GM12878 (cell line): ENCODE measurements around the gene ITGB5. TPM values are rescaled to one million over a fixed set of nuclear protein-coding genes. Genes with fewer than 3 reads are reported as not detected.

Experiments used
- ATAC-seq: fragments of 200-7000 bp; cut with Tn5 transposase; 3 replicates; pipeline ENCODE4 v1.9.1; 2020; ENCODE audit warnings: mild to moderate bottlenecking, moderate library complexity
- BruUV-seq: library from RNA; stranded (reverse); fragments of 400-500 nt; replicated peaks from 2 replicates; lab custom pipeline; 2021; lab: Mats Ljungman, UMichigan
- CTCF ChIA-PET: fragments of 300-600 bp; sonication (Branson Sonifier 250); formaldehyde crosslinking; extraction: SDS; loops from one replicate; lab custom pipeline; 2021; ENCODE audit warnings: inconsistent platforms; lab: Yijun Ruan, JAX
- POLR2A ChIA-PET: fragments of 350-600 bp; formaldehyde crosslinking; extraction: SDS; loops from one replicate; lab custom pipeline; 2021; ENCODE audit warnings: inconsistent platforms; lab: Charles Lee
- RAD21 ChIA-PET: fragments of 300-600 bp; sonication (Branson Sonifier 250); formaldehyde crosslinking; loops from one replicate; lab custom pipeline; 2023; ENCODE audit warnings: antibody characterized with exemption; ENCODE audit not compliant: unreplicated experiment; lab: Charles Lee
- SMC1A ChIA-PET: fragments of 300-600 bp; sonication (Branson Sonifier 250); formaldehyde crosslinking; loops from one replicate; lab custom pipeline; 2023; ENCODE audit not compliant: unreplicated experiment, uncharacterized antibody; lab: Charles Lee
- DNase-seq: peaks from one replicate; pipeline ENCODE4 v3.0.0-alpha.2; 2011; ENCODE audit warnings: low read depth, low spot score
- FAIRE-seq: peaks from 3 replicates; lab custom pipeline; 2011; peaks lifted over from hg19 to GRCh38; lab: Jason Lieb, UNC
- H2AFZ ChIP-seq: 2 replicates; pipeline ENCODE4 v1.6.0; 2011; ENCODE audit warnings: low read depth, low read length, control low read depth; ENCODE audit not compliant: control insufficient read depth
- H3K27ac ChIP-seq: 2 replicates; pipeline ENCODE4 v1.5.1; 2011; ENCODE audit warnings: control low read depth; ENCODE audit not compliant: control insufficient read depth, insufficient read depth
- H3K27me3 ChIP-seq, 2 experiments: replicated peaks in 1 of 2; 2 replicates each; pipeline versions ENCODE4 v1.6.0 to v1.6.1; 2011; ENCODE audit warnings: low read length in 1 of 2; ENCODE audit not compliant: control insufficient read depth in 2 of 2, insufficient read depth in 2 of 2
- H3K36me3 ChIP-seq, 2 experiments: 2 replicates each; pipeline ENCODE4 v1.5.1; 2011; ENCODE audit warnings: low read length in 1 of 2; ENCODE audit not compliant: control insufficient read depth in 2 of 2, insufficient read depth in 2 of 2
- H3K4me1 ChIP-seq: 2 replicates; pipeline ENCODE4 v1.6.1; 2011; ENCODE audit warnings: mild to moderate bottlenecking, low read length, moderate library complexity, mixed read lengths; ENCODE audit not compliant: control insufficient read depth, insufficient read depth
- H3K4me2 ChIP-seq: 2 replicates; pipeline ENCODE4 v1.6.0; 2011; ENCODE audit warnings: control low read depth; ENCODE audit not compliant: control insufficient read depth, insufficient read depth
- H3K4me3 ChIP-seq: fragments of 200-600 bp; sonication (generic); 2 replicates; pipeline ENCODE4 v1.5.1; 2016
- H3K79me2 ChIP-seq: 2 replicates; pipeline ENCODE4 v1.6.0; 2011; ENCODE audit warnings: low read length; ENCODE audit not compliant: control insufficient read depth, insufficient read depth
- H3K9ac ChIP-seq: 2 replicates; pipeline ENCODE4 v1.8.0; 2011; ENCODE audit warnings: low read length, control low read depth, mixed read lengths; ENCODE audit not compliant: control insufficient read depth, insufficient read depth
- H3K9me3 ChIP-seq: replicated peaks from 3 replicates; pipeline ENCODE4 v1.5.1; 2011; ENCODE audit warnings: mild to moderate bottlenecking, low read length; ENCODE audit not compliant: control insufficient read depth, insufficient read depth
- H4K20me1 ChIP-seq: 2 replicates; pipeline ENCODE4 v1.6.0; 2011; ENCODE audit not compliant: control insufficient read depth, insufficient read depth
- BACH1 ChIP-seq: fragments of 450-650 bp; IDR thresholded peaks from 2 replicates; pipeline ENCODE4 v1.6.1; 2017; ENCODE audit warnings: mild to moderate bottlenecking, borderline replicate concordance
- CHD1 ChIP-seq: IDR thresholded peaks from 2 replicates; pipeline ENCODE4 v1.6.1; 2012; ENCODE audit warnings: low read depth, low read length, improper control_type of control experiment
- CHD4 ChIP-seq: fragments of 200-600 bp; sonication (generic); IDR thresholded peaks from 2 replicates; pipeline ENCODE4 v1.6.1; 2016; ENCODE audit warnings: mild to moderate bottlenecking
- MYB ChIP-seq: fragments of 150-350 bp; IDR thresholded peaks from 2 replicates; pipeline ENCODE4 v1.6.1; 2014; ENCODE audit warnings: mild to moderate bottlenecking, low read depth, low read length, borderline replicate concordance
- NRF1 ChIP-seq: conservative IDR thresholded peaks from 2 replicates; pipeline ENCODE4 v1.6.1; 2011; ENCODE audit warnings: mild to moderate bottlenecking, low read depth, low read length, improper control_type of control experiment
- POLR2AphosphoS5 ChIP-seq: IDR thresholded peaks from 2 replicates; pipeline ENCODE4 v1.6.1; 2011; ENCODE audit warnings: mild to moderate bottlenecking, low read length, inconsistent platforms
- RAD21 ChIP-seq: IDR thresholded peaks from 2 replicates; pipeline ENCODE4 v1.6.1; 2011; ENCODE audit warnings: mild to moderate bottlenecking, low read depth, low read length, moderate library complexity; ENCODE audit not compliant: insufficient read depth
- SP1 ChIP-seq: IDR thresholded peaks from one replicate; pipeline ENCODE4 v1.6.1; 2011; ENCODE audit warnings: low read depth, low read length
- ZNF384 ChIP-seq: IDR thresholded peaks from 2 replicates; pipeline ENCODE4 v1.6.1; 2012; ENCODE audit warnings: low read depth, mild to moderate bottlenecking, low read length, improper control_type of control experiment, borderline replicate concordance
- WGBS: methylation state at CpG from one replicate; pipeline ENCODE4 v1.1.6; 2016; ENCODE audit warnings: low lambda C conversion rate; ENCODE audit not compliant: insufficient replicate concordance, insufficient coverage; ENCODE audit errors: missing lambda C conversion rate; 5-methylcytosine and 5-hydroxymethylcytosine counted together
- in situ Hi-C: fragments of 300-500 bp; cut with MboI; formaldehyde crosslinking; loops from 9 replicates; pipeline ENCODE4 v1.14.3; 2018; ENCODE audit warnings: mixed read lengths
- intact Hi-C: fragments of 100-400 bp; cut with micrococcal nuclease; formaldehyde crosslinking; loops from one replicate; pipeline ENCODE4 v1.14.2; 2022; ENCODE audit not compliant: unreplicated experiment
- polyA plus RNA-seq, 11 experiments: library from polyadenylated mRNA; depleted of rRNA in 4 of 11; unstranded in 6 of 11; stranded (reverse) in 5 of 11; fragments of >200 nt; fragmentation: Nextera tagmentation in 4 of 11; fragmentation: Illumina TruSeq in 1 of 11; extraction: Ambion mirVana in 4 of 11; extraction: Trizol in 1 of 11; gene quantifications; 1 replicate in 1 of 11; 2 replicates in 10 of 11; pipeline versions ENCODE4 v1.2.1 to v1.2.3, GENCODE V29; 2011 to 2016; ENCODE audit warnings: inconsistent platforms in 2 of 11, missing spikeins in 2 of 11, low read depth in 1 of 11
- total RNA-seq, 4 experiments: library from RNA; depleted of rRNA in 3 of 4; stranded (reverse); fragments of >200 nt in 3 of 4; fragmentation: Illumina TruSeq in 1 of 4; extraction: Trizol in 1 of 4; gene quantifications; 2 replicates each; pipeline versions ENCODE4 v1.2.1 to v1.2.3, GENCODE V29; 2013 to 2021
- TF ChIP-seq, protein P1 (sequence below): fragments of 450-650 bp; formaldehyde crosslinking; IDR thresholded peaks from 2 replicates; pipeline ENCODE4 v1.4.0; 2022; ENCODE audit warnings: mild to moderate bottlenecking, moderate library complexity
- TF ChIP-seq, protein P2 (sequence below): fragments of 450-650 bp; IDR thresholded peaks from 2 replicates; pipeline ENCODE4 v1.6.1; 2016; ENCODE audit warnings: mild to moderate bottlenecking, moderate library complexity, borderline replicate concordance

Gene ITGB5
- total and polyA plus RNA-seq, 10 of the 15 experiments (the other 5 are each of a cell fraction or from before 2014, with no cell fraction given): 0.05 to 10.0 (median 0.83) TPM; not detected in 2

DNA sequence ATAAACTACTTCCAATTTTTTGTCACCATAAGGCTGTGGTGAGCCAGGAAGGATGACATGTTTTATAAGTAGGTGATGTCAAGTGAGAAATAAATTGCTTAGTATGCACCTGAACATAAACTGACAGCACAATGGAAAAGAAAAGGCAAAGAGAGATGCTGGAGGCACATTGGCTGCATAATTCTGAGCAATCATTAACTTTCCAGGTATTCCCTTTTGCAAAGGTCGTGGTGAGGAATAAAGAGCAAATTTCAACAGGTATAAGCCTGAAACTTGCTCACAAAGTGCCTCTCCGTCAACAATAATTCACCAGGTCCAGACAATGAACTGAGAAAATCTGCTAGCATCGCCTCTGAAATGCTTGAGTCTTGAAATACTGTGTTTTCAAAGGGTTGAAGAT lies 48.2 kb downstream of the ITGB5 start:
- no peak for ATAC-seq

More for the DNA sequence above, 48.2 kb downstream of the ITGB5 start:
- 43% methylated on average over 3 of the region's 3 CpGs for WGBS
- H3K27me3 ChIP-seq: no peaks in the 10 kb centered on the region; a peak in 1 of 4 replicates
- no peaks in the 10 kb centered on the region for H3K79me2 ChIP-seq
- H3K9ac ChIP-seq: no peak overlapping the region
- TF ChIP-seq, protein P1, sequence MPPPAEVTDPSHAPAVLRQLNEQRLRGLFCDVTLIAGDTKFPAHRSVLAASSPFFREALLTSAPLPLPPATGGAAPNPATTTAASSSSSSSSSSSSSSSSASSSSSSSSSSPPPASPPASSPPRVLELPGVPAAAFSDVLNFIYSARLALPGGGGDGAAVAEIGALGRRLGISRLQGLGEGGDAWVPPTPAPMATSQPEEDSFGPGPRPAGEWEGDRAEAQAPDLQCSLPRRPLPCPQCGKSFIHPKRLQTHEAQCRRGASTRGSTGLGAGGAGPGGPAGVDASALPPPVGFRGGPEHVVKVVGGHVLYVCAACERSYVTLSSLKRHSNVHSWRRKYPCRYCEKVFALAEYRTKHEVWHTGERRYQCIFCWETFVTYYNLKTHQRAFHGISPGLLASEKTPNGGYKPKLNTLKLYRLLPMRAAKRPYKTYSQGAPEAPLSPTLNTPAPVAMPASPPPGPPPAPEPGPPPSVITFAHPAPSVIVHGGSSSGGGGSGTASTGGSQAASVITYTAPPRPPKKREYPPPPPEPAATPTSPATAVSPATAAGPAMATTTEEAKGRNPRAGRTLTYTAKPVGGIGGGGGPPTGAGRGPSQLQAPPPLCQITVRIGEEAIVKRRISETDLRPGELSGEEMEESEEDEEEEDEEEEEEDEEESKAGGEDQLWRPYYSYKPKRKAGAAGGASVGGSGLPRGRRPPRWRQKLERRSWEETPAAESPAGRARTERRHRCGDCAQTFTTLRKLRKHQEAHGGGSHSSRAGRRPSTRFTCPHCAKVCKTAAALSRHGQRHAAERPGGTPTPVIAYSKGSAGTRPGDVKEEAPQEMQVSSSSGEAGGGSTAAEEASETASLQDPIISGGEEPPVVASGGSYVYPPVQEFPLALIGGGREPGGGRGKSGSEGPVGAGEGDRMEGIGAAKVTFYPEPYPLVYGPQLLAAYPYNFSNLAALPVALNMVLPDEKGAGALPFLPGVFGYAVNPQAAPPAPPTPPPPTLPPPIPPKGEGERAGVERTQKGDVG (CRISPR knock-in tag): no peak
- no peak for TF ChIP-seq POLR2AphosphoS5
- TF ChIP-seq RAD21: no peak
- no peak for TF ChIP-seq SP1
- TF ChIP-seq, protein P2, sequence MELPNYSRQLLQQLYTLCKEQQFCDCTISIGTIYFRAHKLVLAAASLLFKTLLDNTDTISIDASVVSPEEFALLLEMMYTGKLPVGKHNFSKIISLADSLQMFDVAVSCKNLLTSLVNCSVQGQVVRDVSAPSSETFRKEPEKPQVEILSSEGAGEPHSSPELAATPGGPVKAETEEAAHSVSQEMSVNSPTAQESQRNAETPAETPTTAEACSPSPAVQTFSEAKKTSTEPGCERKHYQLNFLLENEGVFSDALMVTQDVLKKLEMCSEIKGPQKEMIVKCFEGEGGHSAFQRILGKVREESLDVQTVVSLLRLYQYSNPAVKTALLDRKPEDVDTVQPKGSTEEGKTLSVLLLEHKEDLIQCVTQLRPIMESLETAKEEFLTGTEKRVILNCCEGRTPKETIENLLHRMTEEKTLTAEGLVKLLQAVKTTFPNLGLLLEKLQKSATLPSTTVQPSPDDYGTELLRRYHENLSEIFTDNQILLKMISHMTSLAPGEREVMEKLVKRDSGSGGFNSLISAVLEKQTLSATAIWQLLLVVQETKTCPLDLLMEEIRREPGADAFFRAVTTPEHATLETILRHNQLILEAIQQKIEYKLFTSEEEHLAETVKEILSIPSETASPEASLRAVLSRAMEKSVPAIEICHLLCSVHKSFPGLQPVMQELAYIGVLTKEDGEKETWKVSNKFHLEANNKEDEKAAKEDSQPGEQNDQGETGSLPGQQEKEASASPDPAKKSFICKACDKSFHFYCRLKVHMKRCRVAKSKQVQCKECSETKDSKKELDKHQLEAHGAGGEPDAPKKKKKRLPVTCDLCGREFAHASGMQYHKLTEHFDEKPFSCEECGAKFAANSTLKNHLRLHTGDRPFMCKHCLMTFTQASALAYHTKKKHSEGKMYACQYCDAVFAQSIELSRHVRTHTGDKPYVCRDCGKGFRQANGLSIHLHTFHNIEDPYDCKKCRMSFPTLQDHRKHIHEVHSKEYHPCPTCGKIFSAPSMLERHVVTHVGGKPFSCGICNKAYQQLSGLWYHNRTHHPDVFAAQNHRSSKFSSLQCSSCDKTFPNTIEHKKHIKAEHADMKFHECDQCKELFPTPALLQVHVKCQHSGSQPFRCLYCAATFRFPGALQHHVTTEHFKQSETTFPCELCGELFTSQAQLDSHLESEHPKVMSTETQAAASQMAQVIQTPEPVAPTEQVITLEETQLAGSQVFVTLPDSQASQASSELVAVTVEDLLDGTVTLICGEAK: no peak
- no peak for TF ChIP-seq MYB
- no peak for TF ChIP-seq BACH1
- TF ChIP-seq ZNF384: no peak
- no peak for TF ChIP-seq CHD1
- no peak for TF ChIP-seq NRF1
- no peak for TF ChIP-seq CHD4
- H3K4me3 ChIP-seq: no peak overlapping the region
- H2AFZ ChIP-seq: no peak overlapping the region
- ChIA-PET POLR2A (no interaction called here), SMC1A (no interaction called here), CTCF (no interaction called here), RAD21 (no interaction called here)
- no peak for DNase-seq
- no peak for FAIRE-seq
- no TSS peak for BruUV-seq
- H4K20me1 ChIP-seq: no peaks in the 10 kb centered on the region
- H3K27ac ChIP-seq: no peak overlapping the region
- in situ Hi-C loops (no loop called here), intact Hi-C loops (no loop called here)
- H3K4me2 ChIP-seq: no peak overlapping the region
- no peaks in the 10 kb centered on the region for H3K36me3 ChIP-seq
- H3K4me1 ChIP-seq: peaks cover 14% of the 10 kb centered on the region
- no peaks in the 10 kb centered on the region for H3K9me3 ChIP-seq
